ENCODE measurements around the gene SENP1. TPM values are rescaled to one million over a fixed set of nuclear protein-coding genes. Genes with fewer than 3 reads are reported as not detected.

SENP1 gene
- total and polyA plus RNA-seq, 11 donors = 2.1 to 13.6 (median 8.6) TPM

DNA sequence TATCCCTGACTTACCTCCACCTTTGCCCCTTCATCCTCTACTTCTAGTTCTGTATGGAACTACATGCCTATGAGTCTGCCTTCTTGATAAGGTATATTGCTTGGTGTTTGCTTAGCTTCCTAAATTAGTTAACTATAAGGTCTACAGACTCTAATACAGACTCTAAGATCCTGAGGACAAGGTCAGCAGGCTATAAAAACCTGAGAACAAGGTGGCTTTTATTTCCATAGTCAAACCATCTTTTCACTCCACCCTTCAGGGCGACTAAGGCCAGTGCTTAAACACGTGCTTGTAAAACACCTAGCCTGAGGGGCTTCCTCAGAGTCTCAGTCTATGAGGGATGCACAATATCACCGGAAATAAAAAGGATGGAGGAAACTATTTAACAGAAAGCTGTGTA is 65.5 kb downstream of the SENP1 start:
- 83 to 90% (median 89%) methylated on average over 3 of the region's 3 CpGs for WGBS, 4 donors
- DNase-seq (no peak), ATAC-seq (no peak)
- H3K36me3 ChIP-seq = peaks cover 0 to 30% (median 23%) of the 10 kb centered on the region in 9 donors
- intact Hi-C loops (cut with DNase I) = no loop called here
- TF ChIP-seq, protein P1, sequence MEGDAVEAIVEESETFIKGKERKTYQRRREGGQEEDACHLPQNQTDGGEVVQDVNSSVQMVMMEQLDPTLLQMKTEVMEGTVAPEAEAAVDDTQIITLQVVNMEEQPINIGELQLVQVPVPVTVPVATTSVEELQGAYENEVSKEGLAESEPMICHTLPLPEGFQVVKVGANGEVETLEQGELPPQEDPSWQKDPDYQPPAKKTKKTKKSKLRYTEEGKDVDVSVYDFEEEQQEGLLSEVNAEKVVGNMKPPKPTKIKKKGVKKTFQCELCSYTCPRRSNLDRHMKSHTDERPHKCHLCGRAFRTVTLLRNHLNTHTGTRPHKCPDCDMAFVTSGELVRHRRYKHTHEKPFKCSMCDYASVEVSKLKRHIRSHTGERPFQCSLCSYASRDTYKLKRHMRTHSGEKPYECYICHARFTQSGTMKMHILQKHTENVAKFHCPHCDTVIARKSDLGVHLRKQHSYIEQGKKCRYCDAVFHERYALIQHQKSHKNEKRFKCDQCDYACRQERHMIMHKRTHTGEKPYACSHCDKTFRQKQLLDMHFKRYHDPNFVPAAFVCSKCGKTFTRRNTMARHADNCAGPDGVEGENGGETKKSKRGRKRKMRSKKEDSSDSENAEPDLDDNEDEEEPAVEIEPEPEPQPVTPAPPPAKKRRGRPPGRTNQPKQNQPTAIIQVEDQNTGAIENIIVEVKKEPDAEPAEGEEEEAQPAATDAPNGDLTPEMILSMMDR (IDR thresholded peaks at IDR 0.05) = no peak
- no peak for TF ChIP-seq POLR2A (IDR thresholded peaks at IDR 0.05)
- H3K27ac ChIP-seq = no peak overlapping the region
- no peaks in the 10 kb centered on the region for H3K9me3 ChIP-seq
- H3K27me3 ChIP-seq = peaks cover 0 to 12% (median 0%) of the 10 kb centered on the region in 9 donors
- no peak overlapping the region for H3K4me3 ChIP-seq
- H3K4me1 ChIP-seq = peaks cover 0 to 7% (median 0%) of the 10 kb centered on the region in 12 donors

DNA sequence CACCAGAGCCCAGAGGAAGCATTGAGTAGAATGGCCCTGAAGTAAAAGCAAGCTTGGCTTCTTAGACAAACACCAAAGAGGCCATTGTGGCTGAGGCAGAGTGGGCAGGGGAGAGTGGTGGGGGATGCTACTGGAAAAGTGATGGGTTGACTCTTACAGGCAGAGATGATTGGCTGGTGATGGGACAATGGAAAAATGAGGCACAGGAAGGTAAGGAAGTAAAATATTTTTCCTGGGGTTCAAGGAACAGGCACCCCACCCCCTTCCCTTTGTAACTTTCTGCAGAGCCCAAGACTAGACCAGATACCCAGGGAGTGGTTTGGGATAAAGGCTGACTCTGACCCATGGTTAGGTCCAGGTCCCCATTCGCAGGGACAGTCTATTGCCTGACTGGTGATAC is 66.7 kb downstream of the SENP1 start:
- peaks cover 0 to 7% (median 0%) of the 10 kb centered on the region in 12 donors for H3K4me1 ChIP-seq
- intact Hi-C loops (cut with DNase I) = no loop called here
- WGBS, 4 donors = 50 to 80% (median 75%) methylated on average over 1 of the region's 1 CpG
- no peaks in the 10 kb centered on the region for H3K9me3 ChIP-seq
- TF ChIP-seq, protein P1 (IDR thresholded peaks at IDR 0.05) = no peak
- TF ChIP-seq POLR2A (IDR thresholded peaks at IDR 0.05) = no peak
- H3K36me3 ChIP-seq = peaks cover 0 to 18% (median 11%) of the 10 kb centered on the region in 9 donors
- H3K27me3 ChIP-seq = peaks cover 0 to 12% (median 0%) of the 10 kb centered on the region in 9 donors
- H3K4me3 ChIP-seq = no peak overlapping the region
- H3K27ac ChIP-seq = no peak overlapping the region
- ATAC-seq (no peak), DNase-seq (no peak)

DNA sequence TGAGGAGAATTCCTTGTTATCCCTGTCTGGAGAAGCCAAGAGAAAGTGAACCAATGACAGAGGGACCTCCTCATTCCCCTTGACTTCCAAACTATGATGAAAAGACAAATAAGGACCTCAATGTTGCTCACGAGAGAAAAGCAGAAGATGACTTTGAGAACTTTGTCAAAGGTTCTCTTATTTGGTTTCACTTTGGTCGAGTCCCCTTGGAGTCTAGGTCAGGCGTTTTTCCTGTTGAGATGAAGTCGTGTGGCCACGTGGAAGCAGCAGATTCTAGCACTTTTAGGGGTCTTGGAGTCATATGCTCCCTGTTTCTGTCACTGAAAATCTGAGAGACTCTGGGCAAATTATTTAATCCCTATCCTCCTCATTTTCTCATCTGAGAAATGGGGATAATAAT is 67.8 kb downstream of the SENP1 start:
- peaks cover 0 to 8% (median under 1%) of the 10 kb centered on the region in 9 donors for H3K36me3 ChIP-seq
- peaks cover 0 to 12% (median 0%) of the 10 kb centered on the region in 9 donors for H3K27me3 ChIP-seq
- H3K4me1 ChIP-seq = peaks cover 0 to 7% (median 0%) of the 10 kb centered on the region in 12 donors
- 65 to 77% (median 70%) methylated on average over 5 of the region's 5 CpGs for WGBS, 4 donors
- H3K27ac ChIP-seq = no peak overlapping the region
- no peak for DNase-seq
- ATAC-seq = no peak
- intact Hi-C loops (cut with DNase I) = no loop called here
- H3K9me3 ChIP-seq = no peaks in the 10 kb centered on the region
- TF ChIP-seq, protein P1 (IDR thresholded peaks at IDR 0.05) = no peak
- TF ChIP-seq POLR2A (IDR thresholded peaks at IDR 0.05) = no peak
- no peak overlapping the region for H3K4me3 ChIP-seq

DNA sequence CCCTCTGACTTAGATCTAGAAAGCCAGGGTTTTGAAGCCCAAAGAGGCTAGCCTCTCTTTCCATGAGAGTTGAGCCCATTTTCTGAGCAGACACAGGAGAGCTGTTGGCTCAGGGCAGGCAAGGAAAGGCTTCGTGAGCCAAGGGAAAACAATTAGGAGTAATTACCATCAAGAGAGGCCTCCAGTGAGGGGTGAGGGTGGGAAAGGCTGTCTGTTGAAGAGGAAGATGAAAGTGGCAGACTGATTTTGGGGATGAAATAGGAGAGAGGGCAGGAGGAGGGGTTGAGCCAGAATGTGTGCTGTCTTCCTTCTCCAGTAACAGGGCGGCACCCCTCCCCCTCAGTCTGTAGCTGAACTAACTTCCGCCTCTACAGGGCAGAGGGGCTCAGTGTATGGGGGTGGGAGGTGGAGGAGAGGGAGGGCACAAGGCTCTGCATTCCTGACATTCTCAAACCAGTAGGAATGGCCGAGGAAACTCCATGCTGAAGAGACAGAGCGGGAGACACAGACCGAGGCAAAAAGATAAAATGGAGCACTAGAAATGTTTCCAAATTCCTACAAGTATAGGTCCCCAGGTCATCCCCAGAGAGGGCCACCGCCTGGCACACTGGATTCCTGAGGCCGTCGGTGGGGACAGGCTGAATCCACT is 68.5 kb downstream of the SENP1 start:
- DNase-seq (no peak), ATAC-seq (no peak)
- H3K27ac ChIP-seq = no peak overlapping the region
- WGBS, 4 donors = 42 to 54% (median 43%) methylated on average over 9 of the region's 9 CpGs
- H3K4me3 ChIP-seq = no peak overlapping the region
- no peak for TF ChIP-seq POLR2A (IDR thresholded peaks at IDR 0.05)
- H3K9me3 ChIP-seq = no peaks in the 10 kb centered on the region
- intact Hi-C loops (cut with DNase I) = no loop called here
- peaks cover 0 to 12% (median 0%) of the 10 kb centered on the region in 9 donors for H3K27me3 ChIP-seq
- peaks cover 0 to 7% (median 0%) of the 10 kb centered on the region in 12 donors for H3K4me1 ChIP-seq
- peaks cover 0 to under 1% (median 0%) of the 10 kb centered on the region in 9 donors for H3K36me3 ChIP-seq

All from heart left ventricle (tissue), 16 donors.